Kidney epithelial cell (primary cell): ENCODE data around the gene PMFBP1. TPM values are rescaled to one million over a fixed set of nuclear protein-coding genes. Genes with fewer than 3 reads are reported as not detected.
"Not testable (repeated sequence)": the region's sequence is repeated elsewhere in the genome, so short reads cannot be mapped to it uniquely, and the experiment has no call there.

Experiments used
- DNase-seq: peaks from one replicate; pipeline ENCODE4 v3.0.0-alpha.2; 2010; ENCODE audit warnings: low read depth
- H3K27me3 ChIP-seq: 2 replicates; pipeline ENCODE4 v1.6.0; 2011; ENCODE audit warnings: low read length; ENCODE audit not compliant: control insufficient read depth, insufficient read depth
- H3K36me3 ChIP-seq: 2 replicates; pipeline ENCODE4 v1.5.1; 2011; ENCODE audit warnings: low read length; ENCODE audit not compliant: control insufficient read depth, insufficient read depth
- H3K4me3 ChIP-seq: 2 replicates; pipeline ENCODE4 v1.5.1; 2011; ENCODE audit warnings: low read depth, mild to moderate bottlenecking, control low read depth, low read length
- CTCF ChIP-seq: IDR thresholded peaks from 2 replicates; pipeline ENCODE4 v1.5.1; 2011; ENCODE audit warnings: mild to moderate bottlenecking, moderate library complexity, low read length, control low read depth, inconsistent platforms; ENCODE audit not compliant: insufficient read depth, poor library complexity, severe bottlenecking
- total RNA-seq: library from RNA; depleted of rRNA; stranded (reverse); fragments of >200 nt; gene quantifications from 2 replicates; pipeline ENCODE4 v1.2.3, GENCODE V29; 2015

The PMFBP1 gene
- total RNA-seq, 1 donor from 2014 or later: not detected

- no peak overlapping the region for H3K4me3 ChIP-seq
- H3K36me3 ChIP-seq: no peaks in the 10 kb centered on the region
- no peak for TF ChIP-seq CTCF
- H3K27me3 ChIP-seq: no peaks in the 10 kb centered on the region
- no peak for DNase-seq
Observed at GRCh38 chr16:72084445-72084844, 87.5 kb downstream of the PMFBP1 start.

GRCh38 chr16:72083778-72084404, 88.1 kb downstream of the PMFBP1 start:
- no peak overlapping the region for H3K4me3 ChIP-seq
- DNase-seq: no peak
- H3K36me3 ChIP-seq: no peaks in the 10 kb centered on the region
- no peak for TF ChIP-seq CTCF
- H3K27me3 ChIP-seq: no peaks in the 10 kb centered on the region

DNA sequence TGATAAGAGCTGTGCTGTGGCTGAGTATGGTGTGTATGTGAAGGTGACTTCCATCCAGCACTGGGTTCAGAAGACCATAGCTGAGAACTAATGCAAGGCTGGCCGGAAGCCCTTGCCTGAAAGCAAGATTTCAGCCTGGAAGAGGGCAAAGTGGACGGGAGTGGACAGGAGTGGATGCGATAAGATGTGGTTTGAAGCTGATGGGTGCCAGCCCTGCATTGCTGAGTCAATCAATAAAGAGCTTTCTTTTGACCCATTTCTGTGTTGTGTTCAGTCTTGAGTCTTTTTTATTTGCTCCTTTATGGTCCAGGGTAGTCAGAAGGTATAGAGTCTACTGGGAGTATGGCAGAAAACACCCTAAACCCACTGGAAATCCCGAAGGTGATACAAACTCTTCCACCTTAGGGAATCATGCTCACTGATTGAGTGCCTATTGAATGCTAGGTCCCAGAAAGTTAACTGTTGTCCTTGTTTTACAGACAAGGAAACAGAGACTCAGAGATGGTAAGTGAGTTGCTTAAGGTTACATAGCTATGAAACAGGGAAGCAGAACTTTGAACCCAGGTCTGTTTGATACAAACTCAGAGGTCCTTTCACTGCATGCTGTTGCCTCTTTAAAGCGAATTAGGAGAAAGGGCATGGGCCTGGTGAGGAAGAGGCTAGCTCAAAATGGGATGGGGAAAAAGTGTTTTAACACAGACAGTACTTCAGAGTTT, 94.8 kb downstream of the PMFBP1 start:
- H3K27me3 ChIP-seq, DNase-seq, H3K36me3 ChIP-seq, H3K4me3 ChIP-seq: not testable (repeated sequence)

DNA sequence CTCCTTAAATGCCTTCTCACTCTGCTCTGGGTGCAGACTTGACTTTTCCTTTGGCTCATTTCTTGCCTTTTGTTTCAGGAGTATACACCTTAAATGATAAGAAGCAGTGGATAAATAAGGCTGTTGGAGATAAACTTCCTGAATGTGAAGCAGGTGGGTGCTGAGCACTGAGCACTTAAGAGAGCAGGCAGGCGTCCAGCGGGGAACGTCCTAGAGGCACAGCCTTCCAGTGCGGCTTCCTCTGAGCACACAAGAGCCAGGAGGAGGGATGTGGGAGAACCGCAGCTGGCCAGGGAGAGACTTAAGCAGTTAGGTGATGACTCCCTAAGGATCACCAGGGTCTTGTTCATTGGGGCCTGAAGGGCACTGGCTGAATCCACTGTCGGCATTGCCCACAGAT, 96.9 kb downstream of the PMFBP1 start:
- not testable (repeated sequence) for H3K27me3 ChIP-seq, H3K36me3 ChIP-seq, DNase-seq, H3K4me3 ChIP-seq

DNA sequence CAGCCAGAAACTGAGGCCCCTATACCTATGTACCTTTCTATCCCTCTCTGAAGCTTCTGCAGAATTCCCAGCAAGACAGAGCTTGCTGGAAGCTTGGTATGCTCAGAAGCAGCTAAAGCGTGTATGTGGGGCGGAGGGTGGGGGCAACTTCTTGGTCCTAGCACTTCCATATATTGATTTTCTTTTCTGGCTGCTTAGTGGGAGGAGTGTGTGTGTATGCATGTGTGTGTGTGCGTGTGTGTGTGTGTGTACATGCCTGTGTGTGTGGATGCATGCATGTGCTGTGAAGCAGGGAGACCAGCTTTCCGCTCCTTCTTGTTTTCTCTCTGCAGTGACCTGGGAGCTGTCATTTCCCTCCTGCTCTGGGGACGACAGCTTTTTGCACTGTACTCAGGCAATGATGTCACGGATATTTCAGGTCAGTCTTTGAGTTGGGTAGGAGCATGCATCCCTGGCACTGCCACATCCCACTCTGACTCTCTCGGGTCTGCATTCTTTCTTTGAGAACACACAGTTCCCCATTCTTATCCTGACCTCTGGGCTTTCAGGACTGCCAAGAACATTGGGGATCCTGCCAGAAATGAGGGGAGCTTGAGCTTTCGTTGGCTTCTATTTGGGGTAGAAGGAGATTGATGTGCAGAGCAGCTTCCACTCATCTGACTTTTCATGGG, 98.3 kb downstream of the PMFBP1 start:
- no peaks in the 10 kb centered on the region for H3K36me3 ChIP-seq
- TF ChIP-seq CTCF: no peak
- H3K4me3 ChIP-seq: no peak overlapping the region
- no peaks in the 10 kb centered on the region for H3K27me3 ChIP-seq
- DNase-seq: no peak

GRCh38 chr16:72072514-72073342, 99.2 kb downstream of the PMFBP1 start:
- Histone ChIP-seq H3K27me3 (no peaks in the 10 kb centered on the region), H3K36me3 (no peaks in the 10 kb centered on the region), H3K4me3 (no peak overlapping the region)
- no peak for DNase-seq
- TF ChIP-seq CTCF: no peak

Other genes with a start within 250 kb of the PMFBP1 start
- not detected in 2 replicates for gene PKD1L3, start 171.8 kb downstream of the PMFBP1 start, total RNA-seq
- 7.9 and 19.9 TPM in 2 replicates for gene DHODH, start 163.4 kb downstream of the PMFBP1 start, total RNA-seq
- gene HP, start 117.7 kb downstream of the PMFBP1 start, total RNA-seq: not detected in 2 replicates
- gene HPR, start 108.9 kb downstream of the PMFBP1 start, total RNA-seq: not detected in 2 replicates
- gene TXNL4B, start 78.5 kb downstream of the PMFBP1 start, total RNA-seq: 9.1 and 11.7 TPM in 2 replicates
- gene DHX38, start 78.3 kb downstream of the PMFBP1 start, total RNA-seq: 35.4 and 46.0 TPM in 2 replicates